Measurements from ENCODE around the gene RPS26. TPM values are rescaled to one million over a fixed set of nuclear protein-coding genes. Genes with fewer than 3 reads are reported as not detected.
A peak's percentile ranks its signal among the peaks of the same experiment; 100 is the strongest.

Gene RPS26
- total and polyA plus RNA-seq, 2 of the 13 experiments (the other 11 are each of a cell fraction or from before 2014, with no cell fraction given) = 150 to 421 TPM

GRCh38 chr12:55996715-55997534, 44.8 kb upstream of the RPS26 start, which contains the start of gene SUOX (continued):
- peak; percentile 66 for TF ChIP-seq PAXIP1 (CRISPR knock-in tag; conservative IDR thresholded peaks at IDR 0.05)
- TF ChIP-seq PRPF4 (IDR thresholded peaks at IDR 0.05; ENCODE audit: low read depth, low read length, poor library complexity, severe bottlenecking) = no peak
- no peak for TF ChIP-seq PPARG (CRISPR knock-in tag; conservative IDR thresholded peaks at IDR 0.05)
- no peak for TF ChIP-seq ZBTB1 (CRISPR knock-in tag; IDR thresholded peaks at IDR 0.05; ENCODE audit: borderline replicate concordance)
- no peak for TF ChIP-seq ZNF282 (IDR thresholded peaks at IDR 0.05; ENCODE audit: partially characterized antibody)
- TF ChIP-seq RXRB (CRISPR knock-in tag; IDR thresholded peaks at IDR 0.05; ENCODE audit: borderline replicate concordance) = peak; percentile 14; the same call in 1 of the 2 replicates
- no peak for TF ChIP-seq HCFC1 (IDR thresholded peaks at IDR 0.05; ENCODE audit: low read depth, low read length)
- no peak for TF ChIP-seq IKZF1 (IDR thresholded peaks at IDR 0.05)
- TF ChIP-seq IKZF5 (CRISPR knock-in tag; IDR thresholded peaks at IDR 0.05) = peak; percentile 57; the same call in 1 of the 2 replicates
- 0 out of 2 replicates have a peak, but pooled peaks have one; percentile 15 for TF ChIP-seq SALL2 (CRISPR knock-in tag; IDR thresholded peaks at IDR 0.05)
- TF ChIP-seq ZMAT3 (CRISPR knock-in tag; conservative IDR thresholded peaks at IDR 0.05) = no peak
- no peak for TF ChIP-seq ZNF260 (CRISPR knock-in tag; IDR thresholded peaks at IDR 0.05; ENCODE audit: borderline replicate concordance, low read depth)
- TF ChIP-seq GZF1 (CRISPR knock-in tag; IDR thresholded peaks at IDR 0.05) = no peak
- TF ChIP-seq KLF6 (CRISPR knock-in tag; IDR thresholded peaks at IDR 0.05) = no peak
- no peak for TF ChIP-seq WIZ (CRISPR knock-in tag; IDR thresholded peaks at IDR 0.05)
- peak; percentile 53; the same call in 1 of the 2 replicates for TF ChIP-seq BORCS8-MEF2B (CRISPR knock-in tag; IDR thresholded peaks at IDR 0.05)
- peak; percentile 76; the same call in 1 of the 2 replicates for TF ChIP-seq KAT8 (CRISPR knock-in tag; IDR thresholded peaks at IDR 0.05)
- TF ChIP-seq NFIB (CRISPR knock-in tag; IDR thresholded peaks at IDR 0.05; ENCODE audit: borderline replicate concordance) = no peak
- 0 out of 4 replicates have a peak, but pooled peaks of 1 of the 2 experiments have one; percentile 17 for TF ChIP-seq KLF16 (CRISPR knock-in tag; IDR thresholded peaks at IDR 0.05)
- peak; percentile 63; the same call in 1 of the 2 replicates for TF ChIP-seq HIVEP1 (CRISPR knock-in tag; IDR thresholded peaks at IDR 0.05)
- no peak for TF ChIP-seq ARNT (IDR thresholded peaks at IDR 0.05)
- TF ChIP-seq, protein P1, sequence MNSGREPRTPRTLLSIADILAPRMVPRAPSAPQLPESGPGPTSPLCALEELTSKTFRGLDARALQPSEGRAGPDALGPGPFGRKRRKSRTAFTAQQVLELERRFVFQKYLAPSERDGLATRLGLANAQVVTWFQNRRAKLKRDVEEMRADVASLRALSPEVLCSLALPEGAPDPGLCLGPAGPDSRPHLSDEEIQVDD (CRISPR knock-in tag; IDR thresholded peaks at IDR 0.05; ENCODE audit: borderline replicate concordance) = no peak
- no peak for TF ChIP-seq HMG20B (CRISPR knock-in tag; conservative IDR thresholded peaks at IDR 0.05)
- TF ChIP-seq ZIK1 (CRISPR knock-in tag; IDR thresholded peaks at IDR 0.05; ENCODE audit: borderline replicate concordance, low read depth) = 0 out of 2 replicates have a peak, but pooled peaks have one; percentile 42
- no peak for TF ChIP-seq FLYWCH1 (CRISPR knock-in tag; IDR thresholded peaks at IDR 0.05)
- no peak for TF ChIP-seq ZNF44 (CRISPR knock-in tag; IDR thresholded peaks at IDR 0.05)
- 0 out of 2 replicates have a peak, but pooled peaks have one; percentile 17 for TF ChIP-seq GFI1 (CRISPR knock-in tag; IDR thresholded peaks at IDR 0.05; ENCODE audit: borderline replicate concordance)
